Osteoblast (primary cell): ENCODE results near the gene CAVIN1. TPM values are rescaled to one million over a fixed set of nuclear protein-coding genes. Genes with fewer than 3 reads are reported as not detected.
A peak's percentile ranks its signal among the peaks of the same experiment; 100 is the strongest.
"Not testable (repeated sequence)": the region's sequence is repeated elsewhere in the genome, so short reads cannot be mapped to it uniquely, and the experiment has no call there.

ENCODE experiments used
- DNase-seq: peaks from one replicate; pipeline ENCODE4 v3.0.0; 2011; ENCODE audit warnings: low spot score, mixed read lengths; ENCODE audit not compliant: insufficient read length; ENCODE audit errors: missing footprints
- H2AFZ ChIP-seq: 2 replicates; pipeline ENCODE4 v1.6.0; 2011; ENCODE audit warnings: mild to moderate bottlenecking, low read length
- H3K27ac ChIP-seq: 2 replicates; pipeline ENCODE4 v1.5.1; 2011; ENCODE audit warnings: mild to moderate bottlenecking, low read depth, low read length, moderate library complexity
- H3K27me3 ChIP-seq: 2 replicates; pipeline ENCODE4 v1.6.0; 2012; ENCODE audit warnings: mild to moderate bottlenecking, control low read depth, inconsistent platforms, low read length, moderate library complexity; ENCODE audit not compliant: insufficient read depth
- H3K36me3 ChIP-seq: 2 replicates; pipeline ENCODE4 v1.5.1; 2011; ENCODE audit warnings: mild to moderate bottlenecking, low read length, control low read depth, moderate library complexity; ENCODE audit not compliant: insufficient read depth
- H3K4me1 ChIP-seq: 2 replicates; pipeline ENCODE4 v1.5.1; 2011; ENCODE audit warnings: mild to moderate bottlenecking, low read length, control low read depth, moderate library complexity; ENCODE audit not compliant: insufficient read depth
- H3K4me2 ChIP-seq: 2 replicates; pipeline ENCODE4 v1.6.0; 2011; ENCODE audit warnings: mild to moderate bottlenecking, low read length; ENCODE audit not compliant: insufficient read depth
- H3K4me3 ChIP-seq: fragments of 200-600 bp; sonication (generic); 3 replicates; pipeline ENCODE4 v1.5.1; 2012; ENCODE audit warnings: mild to moderate bottlenecking, low read length, inconsistent platforms; ENCODE audit not compliant: insufficient read depth
- H3K79me2 ChIP-seq: 2 replicates; pipeline ENCODE4 v1.6.0; 2012; ENCODE audit warnings: mild to moderate bottlenecking, low read length, control low read depth, inconsistent platforms; ENCODE audit not compliant: insufficient read depth
- H3K9me3 ChIP-seq: 2 replicates; pipeline ENCODE4 v1.5.1; 2011; ENCODE audit warnings: low read depth, low read length, control low read depth
- H4K20me1 ChIP-seq: 2 replicates; pipeline ENCODE4 v1.6.0; 2012; ENCODE audit warnings: mild to moderate bottlenecking, low read length, control low read depth; ENCODE audit not compliant: insufficient read depth
- CTCF ChIP-seq: IDR thresholded peaks from 2 replicates; pipeline ENCODE4 v1.5.1; 2011; ENCODE audit warnings: mild to moderate bottlenecking, low read depth, low read length, moderate library complexity; ENCODE audit errors: extremely low read depth
- total RNA-seq: library from RNA; depleted of rRNA; stranded (reverse); fragments of >200 nt; gene quantifications from 2 replicates; pipeline ENCODE4 v1.2.3, GENCODE V29; 2012

Gene CAVIN1
- total RNA-seq, 1 donor: 988 TPM

DNA sequence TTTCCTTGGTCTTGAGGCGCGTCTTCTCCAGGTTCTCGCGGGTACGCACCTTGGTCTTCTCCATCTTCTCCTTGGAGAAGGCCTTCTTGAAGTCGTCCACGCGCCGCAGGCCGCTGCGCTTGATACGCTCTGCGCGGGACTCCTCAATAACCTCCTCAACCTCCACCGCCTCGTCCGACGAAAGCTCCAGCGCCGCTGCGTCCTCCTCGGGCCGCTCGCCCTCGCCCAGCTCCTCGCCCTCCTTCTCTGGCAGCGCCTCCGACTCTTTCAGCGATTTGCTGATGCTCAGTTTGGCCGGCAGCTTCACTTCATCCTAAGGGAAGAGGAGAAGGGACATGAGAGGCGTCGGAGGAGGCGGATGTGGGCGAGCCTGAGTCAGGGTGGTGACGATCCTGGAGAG is 18.0 kb downstream of the CAVIN1 start:
- Histone ChIP-seq H3K79me2 (peaks cover 81% of the 10 kb centered on the region), H3K27me3 (no peaks in the 10 kb centered on the region), H3K4me2 (no peak overlapping the region), H4K20me1 (peaks cover 84% of the 10 kb centered on the region), H3K36me3 (peaks cover 47% of the 10 kb centered on the region), H3K27ac (no peak overlapping the region), H3K4me1 (peaks cover 43% of the 10 kb centered on the region), H2AFZ (no peak overlapping the region), H3K4me3 (no peak overlapping the region), H3K9me3 (no peaks in the 10 kb centered on the region)
- peak; percentile 66 for DNase-seq
- TF ChIP-seq CTCF: no peak

GRCh38 chr17:42404326-42405055 is 18.6 kb downstream of the CAVIN1 start:
- no peak overlapping the region for H3K27ac ChIP-seq
- peak; percentile 72 for DNase-seq
- H3K27me3 ChIP-seq: no peaks in the 10 kb centered on the region
- H3K9me3 ChIP-seq: no peaks in the 10 kb centered on the region
- peaks cover 40% of the 10 kb centered on the region for H3K4me1 ChIP-seq
- TF ChIP-seq CTCF: no peak
- H3K36me3 ChIP-seq: peaks cover 47% of the 10 kb centered on the region
- no peak overlapping the region for H3K4me2 ChIP-seq
- no peak overlapping the region for H3K4me3 ChIP-seq
- H4K20me1 ChIP-seq: peaks cover 82% of the 10 kb centered on the region
- peaks cover 75% of the 10 kb centered on the region for H3K79me2 ChIP-seq
- H2AFZ ChIP-seq: no peak overlapping the region

DNA sequence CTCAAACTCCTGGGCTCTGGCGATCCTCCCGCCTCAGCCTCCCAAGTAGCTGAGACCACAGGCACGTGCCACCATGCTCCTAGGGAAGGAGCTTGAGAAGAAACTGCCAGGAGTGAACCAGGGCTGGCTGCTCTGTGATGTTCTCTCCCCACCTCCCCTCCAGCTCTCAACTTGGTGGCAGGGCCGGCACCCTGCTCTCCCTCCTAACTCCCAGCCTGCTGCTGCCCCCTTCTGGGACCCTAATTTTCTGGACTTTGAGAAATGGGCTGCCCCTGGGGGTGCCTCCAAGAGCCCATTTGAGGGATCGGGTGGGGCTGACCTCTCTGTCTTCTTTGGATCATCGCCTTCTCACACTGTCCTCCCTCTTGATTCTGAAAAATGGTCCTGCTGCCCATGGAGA is 19.9 kb downstream of the CAVIN1 start:
- Histone ChIP-seq H3K4me2 (no peak overlapping the region), H3K79me2 (peaks cover 63% of the 10 kb centered on the region), H3K27ac (peak overlapping the region; percentile 46), H4K20me1 (peaks cover 82% of the 10 kb centered on the region), H3K36me3 (peaks cover 42% of the 10 kb centered on the region), H2AFZ (no peak overlapping the region), H3K27me3 (no peaks in the 10 kb centered on the region), H3K4me1 (peaks cover 38% of the 10 kb centered on the region), H3K9me3 (no peaks in the 10 kb centered on the region), H3K4me3 (no peak overlapping the region)
- TF ChIP-seq CTCF: peak; percentile 9
- peak; percentile 51 for DNase-seq

- Histone ChIP-seq H3K36me3 (peaks cover 42% of the 10 kb centered on the region), H3K79me2 (peaks cover 53% of the 10 kb centered on the region), H3K4me2 (no peak overlapping the region), H3K4me1 (peaks cover 28% of the 10 kb centered on the region), H3K4me3 (no peak overlapping the region), H3K27me3 (no peaks in the 10 kb centered on the region), H3K9me3 (no peaks in the 10 kb centered on the region), H4K20me1 (peaks cover 72% of the 10 kb centered on the region), H3K27ac (peak overlapping the region; percentile 31), H2AFZ (no peak overlapping the region)
- TF ChIP-seq CTCF: no peak
- peak; percentile 35 for DNase-seq
Observed at GRCh38 chr17:42402117-42402516, 20.9 kb downstream of the CAVIN1 start.

DNA sequence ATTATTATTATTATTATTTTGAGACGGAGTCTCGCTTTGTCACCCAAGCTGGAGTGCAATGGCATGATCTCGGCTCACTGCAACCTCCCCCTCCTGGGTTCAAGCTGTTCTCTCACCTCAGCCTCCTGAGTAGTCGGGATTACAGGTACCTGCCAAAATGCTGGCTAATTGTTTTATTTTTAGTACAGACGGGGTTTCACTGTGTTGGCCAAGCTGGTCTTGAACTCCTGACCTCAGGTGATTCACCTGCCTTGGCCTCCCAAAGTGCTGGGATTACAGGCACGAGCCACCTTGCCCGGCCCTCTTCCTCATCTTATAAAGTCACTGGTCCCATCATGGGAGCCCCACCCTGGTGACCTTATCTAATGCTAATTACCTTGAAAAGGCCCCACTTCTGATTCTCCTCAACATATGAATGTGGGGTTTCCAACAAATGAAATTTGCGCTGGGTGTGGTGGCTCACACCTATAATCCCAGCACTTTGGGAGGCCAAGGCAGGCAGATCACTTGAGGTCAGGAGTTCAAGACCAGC is 22.1 kb downstream of the CAVIN1 start:
- not testable (repeated sequence) for DNase-seq, H3K9me3 ChIP-seq, H3K4me3 ChIP-seq, H2AFZ ChIP-seq, H3K27me3 ChIP-seq, H3K4me2 ChIP-seq
- Histone ChIP-seq H4K20me1 (peaks cover 60% of the 10 kb centered on the region), H3K4me1 (peaks cover 16% of the 10 kb centered on the region), H3K36me3 (peaks cover 41% of the 10 kb centered on the region), H3K79me2 (peaks cover 41% of the 10 kb centered on the region), H3K27ac (peak overlapping the region; percentile 33)
